ENCODE measurements around the gene ZNF26.
"Not testable (repeated sequence)": the region's sequence is repeated elsewhere in the genome, so short reads cannot be mapped to it uniquely, and the experiment has no call there.

Gene ZNF26

DNA sequence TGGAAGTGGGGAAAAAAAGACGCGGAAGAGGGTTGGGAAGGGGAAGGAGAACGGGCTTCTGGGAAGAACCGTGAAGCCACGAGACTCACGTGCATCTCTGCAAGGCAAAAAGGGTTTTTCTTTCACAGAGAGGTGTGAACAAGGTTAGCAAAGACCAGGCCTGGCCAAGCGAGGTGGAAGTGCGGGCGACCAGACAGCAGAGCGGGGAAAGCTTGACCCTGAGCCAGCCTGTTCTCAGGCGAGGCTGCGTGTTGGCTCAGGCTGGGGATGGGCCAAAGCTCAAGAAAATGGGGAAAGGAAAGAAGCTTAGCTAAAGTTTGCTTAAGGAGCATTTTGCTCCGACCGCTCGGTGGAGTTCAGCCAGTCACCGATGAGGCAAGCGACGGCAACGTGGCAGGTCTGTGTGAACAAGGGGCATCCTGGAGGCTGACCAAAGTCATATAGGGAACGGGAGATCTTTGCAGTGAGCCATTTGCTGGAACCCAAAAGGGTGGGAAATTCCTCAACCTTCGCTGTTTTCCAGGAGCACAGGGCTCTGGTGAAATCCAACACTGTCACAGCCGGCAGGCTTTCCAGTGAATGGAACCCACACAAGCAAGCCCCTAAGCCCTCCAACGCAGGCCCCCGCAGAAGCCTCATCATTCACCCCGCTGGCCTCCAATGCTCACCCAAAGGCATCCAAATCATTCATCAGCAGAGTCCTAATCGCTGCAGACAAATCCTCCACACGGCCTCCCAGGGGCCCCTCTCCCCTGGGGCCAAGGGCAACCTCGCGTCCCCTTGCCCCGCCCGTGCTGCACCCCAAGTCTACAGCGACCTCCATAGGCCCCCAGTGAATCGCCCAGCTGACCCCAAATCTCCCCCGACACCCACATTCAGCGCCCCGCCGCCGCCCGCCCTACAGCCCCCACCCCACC, 30.8 kb upstream of the ZNF26 start:
- peak; percentile 82 for DNase-seq (ENCODE audit: low spot score)

DNA sequence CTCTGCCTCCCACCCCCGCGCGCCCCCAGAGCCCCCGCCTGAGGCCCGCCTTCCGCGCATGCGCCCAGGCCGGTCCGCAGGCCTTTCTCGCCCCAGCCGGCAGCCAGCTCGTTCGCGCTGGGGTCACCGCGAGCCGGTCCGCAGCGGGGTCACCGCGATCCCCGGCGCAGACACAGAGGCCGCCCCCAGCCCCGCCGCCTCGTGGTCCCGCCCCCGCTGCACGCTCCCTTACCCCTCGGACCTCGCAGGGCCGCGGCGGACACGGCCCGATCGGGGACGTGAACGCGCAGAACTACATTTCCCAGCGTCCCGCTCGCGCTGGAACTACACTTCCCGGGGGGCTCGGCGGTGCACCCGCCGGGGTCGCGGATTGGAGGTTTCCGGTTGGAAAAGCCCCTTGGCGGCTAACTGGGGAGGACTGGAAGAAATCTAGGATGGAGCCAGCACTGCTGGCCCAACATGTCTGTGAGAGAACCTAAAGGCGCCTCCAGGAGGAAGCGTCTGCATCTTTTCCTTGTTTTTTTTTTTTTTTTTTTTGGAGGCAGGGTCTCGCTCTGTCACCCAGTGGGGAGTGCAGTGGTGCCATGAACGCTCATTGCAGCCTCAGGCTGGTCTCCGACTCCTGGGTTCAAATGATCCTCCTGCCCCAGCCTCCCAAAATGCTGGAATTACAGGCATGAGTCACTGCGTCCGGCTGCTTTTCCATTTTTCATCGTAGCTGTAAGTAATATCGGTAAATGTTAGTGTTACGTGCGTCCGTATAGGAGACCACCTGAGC, 30.0 kb upstream of the ZNF26 start, which contains the start of gene ZNF605:
TSS of gene ZNF605 (minus strand) at position 296 of the 778 bp plus-strand sequence. CDS start 10,671 bp downstream, outside the sequence.
- DNase-seq (ENCODE audit: low spot score), result peak; percentile 89

DNA sequence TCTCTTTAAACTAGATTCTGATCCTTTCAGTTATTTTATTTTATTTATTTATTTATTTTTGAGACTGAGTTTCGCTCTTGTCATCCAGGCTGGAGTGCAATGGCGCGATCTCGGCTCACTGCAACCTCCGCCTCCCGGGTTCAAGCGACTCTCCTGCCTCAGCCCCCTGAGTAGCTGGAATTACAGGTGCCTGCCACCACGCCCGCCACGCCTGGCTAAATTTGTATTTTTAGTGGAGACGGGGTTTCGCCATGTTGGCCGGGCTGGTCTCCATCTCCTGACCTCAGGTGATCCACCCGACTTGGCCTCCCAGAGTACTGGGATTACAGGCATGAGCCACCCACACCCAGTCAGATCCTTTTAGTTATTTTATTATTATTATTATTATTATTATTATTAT, 24.4 kb upstream of the ZNF26 start:
- DNase-seq (ENCODE audit: low spot score), result not testable (repeated sequence)

DNA sequence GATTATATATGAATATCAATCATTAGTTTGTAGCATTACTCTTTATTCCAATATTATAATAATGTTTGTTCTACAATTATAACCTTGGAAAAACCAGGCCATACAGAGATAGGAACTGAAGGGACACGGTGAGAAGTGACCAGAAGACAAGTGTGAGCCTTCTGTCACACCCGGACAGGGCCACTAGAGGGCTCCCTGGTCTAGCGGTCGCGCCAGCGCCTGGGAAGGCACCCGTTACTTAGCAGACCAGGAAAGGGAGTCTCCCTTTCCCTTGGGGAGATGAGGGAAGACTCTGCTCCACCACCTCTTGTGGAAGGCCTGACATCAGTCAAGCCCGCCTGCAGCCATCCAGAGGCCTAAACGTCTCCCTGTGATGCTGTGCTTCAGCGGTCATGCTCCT, 22.2 kb upstream of the ZNF26 start:
- DNase-seq (ENCODE audit: low spot score), result peak; percentile 78

DNA sequence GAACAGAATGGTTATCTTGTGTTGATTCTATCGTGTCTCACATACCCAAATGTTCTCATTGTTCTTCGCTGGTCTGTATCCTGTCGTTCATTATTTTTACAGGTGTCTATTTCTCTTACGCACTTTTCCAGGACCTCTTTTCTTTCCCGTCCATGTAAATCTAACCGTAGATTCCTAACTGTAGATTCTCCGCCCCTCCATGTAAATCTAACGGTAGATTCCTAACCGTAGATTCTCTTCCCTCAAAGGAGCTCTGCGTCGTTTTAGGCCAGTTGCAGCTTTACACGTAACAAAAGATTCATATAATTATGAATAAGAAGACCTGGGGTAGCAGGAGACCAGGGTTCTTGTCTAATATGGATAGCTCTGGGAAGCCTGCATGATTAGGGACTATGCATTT, 20.4 kb upstream of the ZNF26 start:
- no peak for DNase-seq (ENCODE audit: low spot score)

DNA sequence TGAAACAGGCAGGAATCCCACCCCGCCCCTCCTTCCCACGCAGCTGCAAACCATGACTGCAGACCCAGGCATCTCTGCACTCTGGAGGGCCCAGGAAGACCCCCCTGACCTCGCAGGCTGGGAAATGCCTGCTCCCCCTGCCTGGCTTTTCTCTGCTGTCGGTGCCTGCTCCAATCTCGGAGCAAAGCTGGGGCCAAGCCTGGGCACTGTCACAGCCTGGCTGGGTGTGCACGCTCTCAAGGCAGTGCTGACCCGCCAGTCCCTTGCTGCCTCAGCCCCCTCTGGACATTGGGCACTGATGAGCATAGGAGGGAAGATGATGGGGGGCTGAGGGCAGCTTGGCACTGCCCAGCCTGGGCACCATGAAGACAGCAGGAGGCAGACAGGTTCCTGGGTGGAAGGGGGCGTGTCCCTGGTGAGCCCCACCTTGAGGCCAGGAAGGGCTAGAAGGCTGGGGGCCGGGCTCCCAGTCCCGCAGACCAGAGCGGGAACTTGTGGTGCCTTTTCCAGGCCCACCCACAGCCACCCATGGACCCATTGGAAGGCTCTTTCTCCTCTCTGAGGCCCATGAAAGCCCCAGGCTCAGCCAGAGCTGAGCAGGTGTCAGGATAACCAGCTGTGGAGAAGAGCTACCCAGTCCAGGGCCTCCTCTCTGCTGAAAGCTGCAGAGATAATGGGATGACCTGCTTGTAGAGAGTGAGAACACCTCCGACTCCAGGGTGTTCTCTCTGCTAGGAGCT, 19.3 kb upstream of the ZNF26 start:
- no peak for DNase-seq (ENCODE audit: low spot score)

DNA sequence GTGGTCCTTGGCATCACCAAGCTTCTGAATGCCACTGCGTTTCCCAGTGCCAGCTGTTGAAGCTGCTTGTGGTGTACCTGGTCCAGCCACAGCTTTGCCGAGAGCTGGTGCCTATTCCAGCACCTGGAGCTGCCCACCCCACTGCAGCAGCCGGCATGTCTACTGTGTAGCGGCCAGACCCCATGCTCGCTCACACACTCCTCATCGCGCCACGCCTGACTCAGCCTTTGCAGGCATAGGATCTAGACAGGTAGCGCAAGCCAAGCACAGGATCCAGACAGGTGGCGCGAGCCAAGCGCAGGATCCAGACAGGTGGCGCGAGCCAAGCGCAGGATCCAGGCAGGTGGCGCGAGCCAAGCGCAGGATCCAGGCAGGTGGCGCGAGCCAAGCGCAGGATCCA, 18.4 kb upstream of the ZNF26 start:
- no peak for DNase-seq (ENCODE audit: low spot score)

DNA sequence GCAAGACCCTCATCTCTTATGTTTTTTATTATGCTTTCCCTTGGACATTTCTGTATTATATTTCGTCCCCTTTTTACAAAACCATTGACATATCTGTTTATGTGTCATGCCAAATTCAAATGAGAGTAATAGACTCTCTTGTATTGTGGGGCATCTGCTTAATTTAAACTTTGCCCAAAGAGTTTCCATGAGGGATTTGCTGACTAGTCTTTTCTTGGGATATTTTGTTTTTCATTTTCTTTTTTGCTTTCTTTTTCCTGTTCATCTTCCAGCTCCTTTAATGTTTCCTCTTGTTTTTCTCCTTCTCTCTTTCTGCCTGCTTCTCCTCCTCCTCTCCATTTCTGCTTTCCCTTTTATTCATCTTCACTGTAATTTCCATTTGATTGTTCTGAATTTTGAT, 13.8 kb upstream of the ZNF26 start:
- DNase-seq (ENCODE audit: low spot score), result no peak

DNA sequence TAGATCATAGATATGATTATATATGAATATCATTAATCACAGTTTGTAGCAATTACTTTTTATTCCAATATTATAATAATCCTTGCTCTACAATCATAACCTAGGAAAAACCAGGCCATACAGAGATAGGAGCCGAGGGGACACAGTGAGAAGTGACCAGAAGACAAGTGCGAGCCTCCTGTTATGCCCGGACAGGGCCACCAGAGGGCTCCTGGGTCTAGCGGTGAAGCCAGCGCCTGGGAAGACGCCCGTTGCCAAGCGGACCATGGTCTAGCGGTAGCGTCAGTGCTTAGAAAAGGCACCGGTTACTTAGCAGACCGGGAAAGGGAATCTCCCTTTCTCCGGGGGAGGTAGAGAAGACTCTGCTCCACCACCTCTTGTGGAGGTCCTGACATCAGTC, 9.3 kb upstream of the ZNF26 start:
- peak; percentile 82 for DNase-seq (ENCODE audit: low spot score)

DNA sequence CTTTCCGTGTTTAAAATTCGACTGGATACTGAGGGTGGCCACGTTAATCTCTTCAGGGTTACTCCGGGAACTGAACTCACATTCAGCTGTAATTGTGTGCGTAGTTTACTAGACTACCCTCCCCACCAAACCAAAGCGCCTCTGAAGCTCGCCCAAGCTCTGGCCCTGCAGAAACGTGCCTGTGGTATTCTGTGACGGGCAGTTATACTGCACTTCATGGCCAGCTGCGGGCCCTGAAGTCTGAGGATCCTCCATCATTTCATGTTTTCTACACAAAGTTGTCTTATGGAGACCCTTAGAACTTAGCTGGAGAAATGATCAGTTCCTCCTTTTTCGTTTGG, 688 bp downstream of the ZNF26 start:
- DNase-seq (ENCODE audit: low spot score), result peak; percentile 62

DNA sequence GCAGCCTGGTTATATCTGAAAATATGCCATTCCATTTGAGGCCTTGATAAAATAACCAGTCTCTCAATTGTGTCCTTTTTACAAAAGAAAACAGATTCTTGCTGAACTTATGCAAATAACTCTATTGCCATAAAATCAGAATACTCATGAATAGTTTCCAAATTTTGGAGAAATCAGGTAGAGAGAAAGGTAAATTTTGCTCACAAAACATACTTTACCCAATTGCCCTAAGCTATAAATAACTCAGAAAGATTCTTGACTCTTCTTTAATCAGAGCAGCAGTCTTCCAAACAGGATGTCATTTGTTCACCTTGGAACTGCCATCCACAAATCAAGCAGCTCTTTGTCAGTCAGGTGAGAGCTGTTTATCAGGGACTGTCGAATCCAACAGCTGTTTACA, 12.6 kb downstream of the ZNF26 start:
- DNase-seq (ENCODE audit: low spot score), result no peak

DNA sequence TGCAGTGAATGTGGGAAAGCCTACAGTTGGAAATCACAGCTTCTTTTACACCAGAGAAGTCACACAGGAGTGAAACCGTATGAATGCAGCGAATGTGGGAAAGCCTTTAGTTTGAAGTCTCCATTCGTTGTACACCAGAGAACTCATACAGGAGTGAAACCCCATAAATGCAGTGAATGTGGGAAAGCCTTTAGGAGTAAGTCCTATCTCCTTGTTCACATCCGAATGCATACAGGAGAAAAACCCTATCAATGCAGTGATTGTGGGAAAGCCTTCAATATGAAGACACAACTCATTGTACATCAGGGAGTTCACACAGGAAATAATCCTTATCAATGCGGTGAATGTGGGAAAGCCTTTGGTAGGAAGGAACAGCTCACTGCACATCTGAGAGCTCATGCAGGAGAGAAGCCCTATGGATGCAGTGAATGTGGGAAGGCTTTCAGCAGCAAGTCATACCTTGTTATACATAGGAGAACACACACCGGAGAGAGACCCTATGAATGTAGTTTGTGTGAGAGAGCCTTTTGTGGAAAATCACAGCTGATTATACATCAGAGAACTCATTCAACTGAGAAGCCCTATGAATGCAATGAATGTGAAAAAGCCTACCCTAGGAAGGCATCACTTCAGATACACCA, 24.6 kb downstream of the ZNF26 start:
- DNase-seq (ENCODE audit: low spot score), result no peak

DNA sequence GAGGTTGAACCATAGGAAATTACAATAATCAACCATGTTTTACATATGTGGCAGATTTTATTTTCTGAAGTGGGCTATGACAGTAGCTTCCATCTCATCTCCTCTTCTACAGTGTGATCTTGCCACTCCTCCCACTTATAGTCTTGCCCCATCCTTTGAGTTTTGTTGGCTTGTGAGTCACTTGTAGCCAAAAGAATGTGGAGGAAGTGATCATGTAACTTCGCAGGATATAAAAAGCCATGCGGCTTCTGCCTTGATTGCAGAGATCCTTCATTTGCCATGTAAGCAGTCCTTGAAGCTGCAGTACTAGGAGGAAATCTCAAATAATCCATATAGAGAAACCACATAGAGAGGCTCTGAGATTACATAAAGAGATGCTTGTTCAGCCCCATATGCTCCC, 37.4 kb downstream of the ZNF26 start:
- DNase-seq (ENCODE audit: low spot score), result peak; percentile 65

DNA sequence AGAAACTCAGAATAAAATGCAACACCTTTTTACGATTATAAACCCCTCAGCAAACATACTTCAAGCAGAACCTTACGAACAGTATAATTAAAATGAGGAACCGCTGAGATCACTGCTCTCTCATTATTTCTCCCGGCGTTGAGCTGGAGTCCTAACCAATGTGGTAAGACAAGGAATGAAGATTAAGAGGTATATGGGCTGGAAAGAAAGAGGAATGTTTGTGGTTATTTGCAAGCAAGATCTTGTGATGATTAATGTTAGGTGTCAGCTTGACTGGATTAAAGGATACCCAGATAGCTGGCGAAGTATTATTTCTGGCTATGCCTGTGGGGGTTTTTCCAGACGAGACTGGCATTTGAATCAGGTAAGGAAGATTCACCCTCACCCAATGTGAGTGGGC, 40.8 kb downstream of the ZNF26 start:
- DNase-seq (ENCODE audit: low spot score), result no peak

DNA sequence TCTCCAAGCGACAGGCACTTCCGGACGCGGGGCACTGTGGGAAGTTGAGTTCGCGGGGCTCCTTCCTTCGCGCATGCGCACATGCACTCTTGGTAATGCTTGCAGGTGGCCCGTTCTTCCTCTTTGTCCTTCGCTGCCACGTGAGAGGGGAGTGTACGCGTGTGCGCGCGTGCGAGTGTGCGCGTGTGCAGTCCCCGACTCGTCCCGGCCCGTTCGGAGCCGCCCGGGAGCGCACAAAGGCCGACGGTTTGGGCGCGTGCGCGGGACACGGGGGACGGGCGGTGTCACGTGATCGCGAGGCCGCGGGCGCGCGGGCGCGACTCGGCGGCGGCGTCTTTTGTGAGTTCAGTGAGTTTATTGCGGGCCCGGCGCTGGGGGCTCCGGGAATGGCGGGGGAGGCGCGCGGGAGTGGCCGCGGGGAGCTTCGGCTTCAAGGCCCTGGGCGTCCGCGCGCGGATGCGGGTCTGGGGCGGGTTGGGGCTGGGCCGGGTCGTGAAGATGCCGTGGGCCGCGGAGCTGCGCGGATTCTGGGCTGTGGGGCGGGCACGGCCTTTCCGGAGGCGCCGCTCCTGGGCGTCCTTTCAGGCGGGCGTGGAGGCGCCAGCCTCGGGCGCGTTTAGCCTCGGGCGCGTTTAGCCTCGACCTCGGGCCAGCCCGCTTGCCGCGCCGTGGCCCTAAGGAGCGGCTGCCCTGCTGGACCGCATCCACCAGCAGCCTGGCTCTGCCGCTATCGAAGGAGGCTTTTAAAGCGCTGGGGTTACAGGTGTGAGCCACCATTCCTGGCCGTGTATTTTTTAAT, 51.2 kb downstream of the ZNF26 start, which contains the start of gene ZNF84:
TSS of gene ZNF84 (plus strand) at position 303 of the 799 bp plus-strand sequence. CDS start 3,959 bp downstream, outside the sequence.
- peak; percentile 99 for DNase-seq (ENCODE audit: low spot score)

DNA sequence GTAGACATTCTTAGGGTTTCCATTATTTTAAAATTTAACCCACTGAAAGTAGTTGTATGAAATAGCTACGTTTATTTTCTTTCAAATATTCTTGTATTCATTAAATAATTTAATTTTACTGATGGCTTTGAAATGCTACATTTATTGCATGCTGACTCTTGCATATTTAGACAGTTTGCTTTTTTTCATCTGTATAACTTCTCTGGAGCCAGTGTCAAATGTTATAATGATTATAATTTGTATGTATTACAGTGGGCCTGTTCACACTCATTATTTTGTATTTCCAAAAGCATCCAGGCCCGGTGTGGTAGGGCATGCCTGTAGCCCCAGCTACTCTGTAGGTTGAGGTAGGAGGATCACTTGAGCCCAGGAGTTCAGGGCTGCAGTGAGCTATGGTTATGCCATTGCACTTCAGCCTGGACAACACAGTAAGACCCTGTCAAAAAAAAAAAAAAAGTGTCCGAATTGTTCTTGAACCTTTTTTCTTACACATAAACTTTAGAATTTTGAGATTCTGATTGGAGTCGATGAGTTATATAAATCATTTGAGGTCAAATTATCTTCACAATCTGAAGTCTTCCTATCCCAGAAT, 52.0 kb downstream of the ZNF26 start:
- DNase-seq (ENCODE audit: low spot score), result peak; percentile 35

DNA sequence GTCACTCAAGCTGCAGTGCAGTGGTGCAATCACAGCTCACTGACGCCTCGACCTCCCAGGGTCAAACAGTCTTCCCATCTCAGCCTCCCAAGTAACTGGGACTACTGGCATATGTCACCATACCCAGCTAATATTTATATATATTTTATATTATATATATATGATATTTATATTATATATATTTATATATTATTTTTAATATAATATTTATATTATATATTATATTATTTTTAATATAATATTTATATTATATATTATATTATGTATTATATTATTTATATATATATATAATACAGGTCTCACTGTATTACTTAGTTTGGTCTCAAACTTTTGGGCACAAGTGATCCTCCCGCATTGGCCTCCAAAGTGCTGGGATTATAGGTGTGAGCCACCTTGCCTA, 60.5 kb downstream of the ZNF26 start:
- no peak for DNase-seq (ENCODE audit: low spot score)

DNA sequence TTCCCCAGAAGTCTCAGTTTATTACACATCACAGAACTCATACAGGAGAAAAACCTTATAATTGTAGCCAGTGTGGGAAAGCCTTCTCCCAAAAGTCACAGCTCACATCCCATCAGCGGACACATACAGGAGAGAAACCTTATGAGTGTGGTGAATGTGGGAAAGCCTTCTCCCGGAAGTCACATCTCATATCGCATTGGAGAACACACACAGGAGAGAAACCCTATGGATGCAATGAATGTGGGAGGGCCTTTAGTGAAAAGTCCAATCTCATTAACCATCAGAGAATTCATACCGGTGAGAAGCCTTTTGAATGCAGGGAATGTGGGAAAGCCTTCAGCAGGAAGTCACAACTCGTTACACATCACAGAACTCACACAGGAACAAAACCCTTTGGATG, 71.3 kb downstream of the ZNF26 start:
- no peak for DNase-seq (ENCODE audit: low spot score)

DNA sequence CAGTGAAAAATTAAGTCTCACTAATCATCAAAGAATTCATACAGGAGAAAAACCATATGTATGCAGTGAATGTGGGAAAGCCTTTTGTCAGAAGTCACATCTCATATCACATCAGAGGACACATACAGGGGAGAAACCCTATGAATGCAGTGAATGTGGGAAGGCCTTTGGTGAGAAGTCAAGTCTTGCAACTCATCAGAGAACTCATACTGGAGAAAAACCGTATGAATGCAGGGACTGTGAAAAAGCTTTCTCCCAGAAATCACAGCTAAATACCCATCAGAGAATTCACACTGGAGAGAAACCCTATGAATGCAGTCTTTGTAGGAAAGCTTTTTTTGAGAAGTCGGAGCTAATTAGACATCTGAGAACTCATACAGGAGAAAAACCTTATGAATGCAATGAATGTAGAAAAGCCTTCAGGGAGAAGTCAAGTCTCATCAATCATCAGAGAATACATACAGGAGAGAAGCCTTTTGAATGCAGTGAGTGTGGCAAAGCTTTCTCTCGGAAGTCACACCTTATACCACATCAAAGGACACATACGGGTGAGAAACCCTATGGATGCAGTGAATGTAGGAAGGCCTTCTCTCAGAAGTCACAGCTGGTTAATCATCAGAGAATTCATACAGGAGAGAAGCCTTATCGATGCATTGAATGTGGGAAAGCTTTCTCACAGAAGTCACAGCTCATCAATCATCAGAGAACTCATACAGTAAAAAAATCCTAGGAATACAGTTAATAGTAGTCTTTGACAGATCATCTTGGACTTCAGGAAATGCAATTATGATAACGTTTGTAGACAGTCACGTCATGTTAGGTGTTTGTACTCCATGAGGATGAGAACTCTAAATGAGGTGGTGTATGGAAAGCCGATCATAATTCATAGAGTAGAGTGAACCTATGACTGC, 72.3 kb downstream of the ZNF26 start:
- no peak for DNase-seq (ENCODE audit: low spot score)

DNA sequence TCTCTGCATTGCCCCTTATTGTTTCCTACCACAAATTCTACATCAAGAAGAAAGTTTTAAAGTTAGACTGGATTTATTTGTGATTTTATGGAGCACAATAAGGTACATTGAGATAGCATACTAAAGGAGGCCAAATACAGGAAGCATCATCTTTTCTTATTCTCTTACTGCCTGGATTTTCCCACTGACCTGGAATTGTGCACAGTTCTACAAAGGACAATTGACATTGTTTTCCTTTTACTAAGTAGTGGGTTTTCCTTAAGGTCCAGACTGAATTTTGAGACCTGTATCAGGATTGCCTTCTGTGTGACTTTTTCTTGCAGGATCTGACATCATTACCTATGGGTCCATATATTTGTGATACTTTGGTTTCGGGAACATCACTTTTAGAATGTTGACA, 75.8 kb downstream of the ZNF26 start:
- no peak for DNase-seq (ENCODE audit: low spot score)

Measured in RKO (cell line).